ENCODE results near the gene HCFC1R1. TPM values are rescaled to one million over a fixed set of nuclear protein-coding genes. Genes with fewer than 3 reads are reported as not detected.

The HCFC1R1 gene
- total and polyA plus RNA-seq, 2 donors from 2014 or later = 61.3 to 332 TPM

GRCh38 chr16:3004781-3005284 lies 18.9 kb downstream of the HCFC1R1 start:
- TF ChIP-seq, protein P1, sequence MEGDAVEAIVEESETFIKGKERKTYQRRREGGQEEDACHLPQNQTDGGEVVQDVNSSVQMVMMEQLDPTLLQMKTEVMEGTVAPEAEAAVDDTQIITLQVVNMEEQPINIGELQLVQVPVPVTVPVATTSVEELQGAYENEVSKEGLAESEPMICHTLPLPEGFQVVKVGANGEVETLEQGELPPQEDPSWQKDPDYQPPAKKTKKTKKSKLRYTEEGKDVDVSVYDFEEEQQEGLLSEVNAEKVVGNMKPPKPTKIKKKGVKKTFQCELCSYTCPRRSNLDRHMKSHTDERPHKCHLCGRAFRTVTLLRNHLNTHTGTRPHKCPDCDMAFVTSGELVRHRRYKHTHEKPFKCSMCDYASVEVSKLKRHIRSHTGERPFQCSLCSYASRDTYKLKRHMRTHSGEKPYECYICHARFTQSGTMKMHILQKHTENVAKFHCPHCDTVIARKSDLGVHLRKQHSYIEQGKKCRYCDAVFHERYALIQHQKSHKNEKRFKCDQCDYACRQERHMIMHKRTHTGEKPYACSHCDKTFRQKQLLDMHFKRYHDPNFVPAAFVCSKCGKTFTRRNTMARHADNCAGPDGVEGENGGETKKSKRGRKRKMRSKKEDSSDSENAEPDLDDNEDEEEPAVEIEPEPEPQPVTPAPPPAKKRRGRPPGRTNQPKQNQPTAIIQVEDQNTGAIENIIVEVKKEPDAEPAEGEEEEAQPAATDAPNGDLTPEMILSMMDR (IDR thresholded peaks at IDR 0.05; ENCODE audit: borderline replicate concordance, extremely low read depth, insufficient read depth) = no peak
- H3K27me3 ChIP-seq (ENCODE audit: control insufficient read depth, insufficient read depth, low read length) = peaks cover 2% of the 10 kb centered on the region
- H3K27ac ChIP-seq (ENCODE audit: low read depth in 2 of 2, low read length in 2 of 2) = no peak overlapping the region
- intact Hi-C loops (cut with DNase I) = no loop called here
- peak in 2 of 5 donors; percentile 26 to 43 for DNase-seq
- H3K9me3 ChIP-seq (ENCODE audit: control insufficient read depth in 2 of 3, insufficient read depth in 1 of 3, low read length in 3 of 3) = no peaks in the 10 kb centered on the region
- H3K4me1 ChIP-seq (ENCODE audit: control insufficient read depth in 2 of 3, insufficient read depth in 2 of 3, low read depth in 1 of 3, low read length in 3 of 3) = peaks cover 0 to 3% (median 0%) of the 10 kb centered on the region in 3 donors
- no peaks in the 10 kb centered on the region for H3K36me3 ChIP-seq (ENCODE audit: control insufficient read depth in 2 of 3, insufficient read depth in 3 of 3, low read length in 3 of 3)
- peak overlapping the region in 1 of 3 donors; percentile 48 for H3K4me3 ChIP-seq (ENCODE audit: low read length in 3 of 3)
- no peak for FAIRE-seq
- H3K9ac ChIP-seq (ENCODE audit: low read length in 3 of 3) = peak overlapping the region in 1 of 3 donors; percentile 58

DNA sequence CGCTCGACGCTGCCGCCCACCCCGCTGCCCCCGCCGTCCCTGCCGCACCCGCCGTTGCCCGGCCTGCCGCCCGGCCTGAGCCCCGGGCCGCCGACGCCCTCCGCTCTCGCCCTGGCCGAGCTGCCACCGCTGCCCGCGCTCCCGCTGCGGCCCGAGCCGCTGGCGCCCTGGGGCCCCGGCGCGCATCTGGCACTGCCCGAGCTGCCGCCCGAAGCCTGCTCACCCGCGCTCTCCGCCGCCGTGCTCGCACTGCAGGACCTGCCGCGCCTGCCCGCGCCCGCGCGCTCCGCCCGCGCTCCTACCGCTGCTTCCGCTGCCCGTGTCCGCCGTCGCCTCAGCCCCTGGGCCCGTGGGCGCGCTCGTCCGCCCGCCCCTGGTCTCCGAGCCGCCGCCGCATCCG lies 19.4 kb downstream of the HCFC1R1 start:
- DNase-seq = no peak
- H3K27ac ChIP-seq (ENCODE audit: low read depth in 2 of 2, low read length in 2 of 2) = no peak overlapping the region

GRCh38 chr16:3003582-3004270 lies 20.0 kb downstream of the HCFC1R1 start:
- no peak overlapping the region for H3K9ac ChIP-seq (ENCODE audit: low read length in 3 of 3)
- H3K27me3 ChIP-seq (ENCODE audit: control insufficient read depth, insufficient read depth, low read length) = peaks cover 2% of the 10 kb centered on the region
- peak; percentile 87 for FAIRE-seq
- peak; percentile 98 to 99 (median 99) for DNase-seq
- no peaks in the 10 kb centered on the region for H3K36me3 ChIP-seq (ENCODE audit: control insufficient read depth in 2 of 3, insufficient read depth in 3 of 3, low read length in 3 of 3)
- intact Hi-C loops (cut with DNase I) = no loop called here
- TF ChIP-seq, protein P1 (IDR thresholded peaks at IDR 0.05; ENCODE audit: borderline replicate concordance, extremely low read depth, insufficient read depth) = peak; percentile 81
- no peaks in the 10 kb centered on the region for H3K9me3 ChIP-seq (ENCODE audit: control insufficient read depth in 2 of 3, insufficient read depth in 1 of 3, low read length in 3 of 3)
- H3K4me1 ChIP-seq (ENCODE audit: control insufficient read depth in 2 of 3, insufficient read depth in 2 of 3, low read depth in 1 of 3, low read length in 3 of 3) = peaks cover 0 to 3% (median 0%) of the 10 kb centered on the region in 3 donors
- H3K27ac ChIP-seq (ENCODE audit: low read depth in 2 of 2, low read length in 2 of 2) = no peak overlapping the region
- H3K4me3 ChIP-seq (ENCODE audit: low read length in 3 of 3) = no peak overlapping the region

More for the DNA sequence above, 19.4 kb downstream of the HCFC1R1 start:
- no peak overlapping the region for H3K4me3 ChIP-seq (ENCODE audit: low read length in 3 of 3)
- FAIRE-seq = no peak
- H3K4me1 ChIP-seq (ENCODE audit: control insufficient read depth in 2 of 3, insufficient read depth in 2 of 3, low read depth in 1 of 3, low read length in 3 of 3) = peaks cover 0 to 3% (median 0%) of the 10 kb centered on the region in 3 donors
- H3K36me3 ChIP-seq (ENCODE audit: control insufficient read depth in 2 of 3, insufficient read depth in 3 of 3, low read length in 3 of 3) = no peaks in the 10 kb centered on the region
- H3K27me3 ChIP-seq (ENCODE audit: control insufficient read depth, insufficient read depth, low read length) = peaks cover 2% of the 10 kb centered on the region
- intact Hi-C loops (cut with DNase I) = no loop called here
- no peak overlapping the region for H3K9ac ChIP-seq (ENCODE audit: low read length in 3 of 3)
- H3K9me3 ChIP-seq (ENCODE audit: control insufficient read depth in 2 of 3, insufficient read depth in 1 of 3, low read length in 3 of 3) = no peaks in the 10 kb centered on the region
- TF ChIP-seq, protein P1 (IDR thresholded peaks at IDR 0.05; ENCODE audit: borderline replicate concordance, extremely low read depth, insufficient read depth) = no peak
